ENCODE data around the gene DDB1.

DDB1 gene

GRCh38 chr11:61356706-61357105 lies 23.8 kb upstream of the DDB1 start:
- DNase-seq (ENCODE audit: low spot score), result no peak

DNA sequence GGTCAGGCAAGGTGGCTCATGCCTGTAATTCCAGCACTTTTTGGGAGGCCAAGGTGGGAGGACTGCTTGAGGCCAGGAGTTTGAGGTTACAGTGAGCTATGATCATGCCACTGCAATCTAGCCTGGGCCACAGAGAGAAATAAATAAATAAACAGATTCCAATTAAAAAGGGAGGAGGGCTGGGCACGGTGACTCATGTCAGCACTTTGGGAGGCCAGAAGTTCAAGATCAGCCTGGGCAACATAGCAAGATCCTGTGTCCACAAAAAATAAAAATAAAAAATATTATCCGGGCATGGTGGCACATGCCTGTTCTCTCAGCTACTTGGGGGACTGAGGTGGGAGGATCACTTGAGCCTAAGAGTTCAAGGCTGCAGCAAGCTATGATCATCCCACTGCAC lies 21.3 kb upstream of the DDB1 start:
- DNase-seq (ENCODE audit: low spot score), result no peak

DNA sequence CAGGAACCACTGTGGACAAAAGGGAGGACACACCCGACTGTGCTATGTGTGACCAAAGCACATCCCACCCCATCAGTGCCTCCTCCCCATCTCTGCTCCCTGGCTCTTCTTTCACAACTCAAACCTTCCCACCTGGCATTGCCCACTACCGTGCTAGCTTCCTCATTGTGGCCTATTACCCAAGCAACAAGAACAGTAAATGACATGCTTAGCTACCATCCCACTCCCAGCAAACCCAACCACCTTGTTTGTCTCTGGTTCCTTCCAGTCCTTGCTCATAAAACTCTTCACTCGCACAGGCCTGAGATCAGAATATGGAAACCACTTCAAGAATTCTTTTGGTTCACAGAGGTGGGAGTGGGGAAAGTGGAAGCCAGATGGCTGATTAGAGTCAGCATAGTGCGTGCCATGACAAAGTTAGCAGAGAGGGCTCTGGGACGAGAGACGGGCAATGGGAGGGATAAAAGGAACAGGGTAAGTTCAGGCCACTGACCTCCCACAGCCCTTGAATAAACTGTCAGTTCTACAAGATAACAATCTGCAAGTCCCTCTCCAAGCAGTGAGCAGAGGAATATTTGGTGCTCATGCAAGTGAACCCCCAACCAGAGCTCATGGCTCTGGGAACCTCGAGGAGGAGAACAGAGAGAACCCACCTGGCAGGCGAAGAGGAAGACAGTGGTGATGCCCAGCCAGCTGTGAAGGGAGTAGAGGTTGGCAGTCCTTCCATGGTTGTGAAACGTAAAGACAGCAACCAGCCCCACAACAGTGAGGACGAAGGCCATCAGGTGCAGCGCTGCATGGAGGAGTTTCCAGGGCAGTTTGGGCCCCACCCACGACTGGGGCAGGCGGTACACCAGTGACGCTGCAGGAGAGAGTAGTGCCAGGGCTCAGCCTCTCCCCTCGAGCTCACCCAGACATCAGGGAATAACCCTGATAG lies 20.5 kb upstream of the DDB1 start:
- DNase-seq (ENCODE audit: low spot score), result no peak

- no peak for DNase-seq (ENCODE audit: low spot score)
Measured at GRCh38 chr11:61352038-61352437, 19.1 kb upstream of the DDB1 start.

- DNase-seq (ENCODE audit: low spot score), result no peak
Measured at GRCh38 chr11:61350803-61351202, 17.9 kb upstream of the DDB1 start.

GRCh38 chr11:61350336-61350735 lies 17.4 kb upstream of the DDB1 start:
- no peak for DNase-seq (ENCODE audit: low spot score)

DNA sequence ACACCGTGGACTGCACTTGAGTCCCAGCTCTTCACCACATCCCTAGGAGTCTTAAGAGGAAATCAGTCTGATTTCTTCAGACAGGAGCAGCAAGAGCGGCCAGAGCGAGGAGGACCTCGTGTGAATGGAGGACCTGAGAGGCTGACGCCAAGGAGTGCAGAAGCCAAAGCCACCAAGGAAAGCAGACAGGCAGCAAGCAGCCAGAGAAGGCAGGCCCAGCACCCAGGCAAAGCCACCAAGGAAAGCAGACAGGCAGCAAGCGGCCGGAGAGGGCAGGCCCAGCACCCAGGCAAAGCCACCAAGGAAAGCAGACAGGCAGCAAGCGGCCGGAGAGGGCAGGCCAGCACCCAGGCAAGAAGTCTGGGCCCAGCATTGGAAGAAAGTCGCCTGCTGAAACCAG lies 17.0 kb upstream of the DDB1 start:
- DNase-seq (ENCODE audit: low spot score), result no peak

DNA sequence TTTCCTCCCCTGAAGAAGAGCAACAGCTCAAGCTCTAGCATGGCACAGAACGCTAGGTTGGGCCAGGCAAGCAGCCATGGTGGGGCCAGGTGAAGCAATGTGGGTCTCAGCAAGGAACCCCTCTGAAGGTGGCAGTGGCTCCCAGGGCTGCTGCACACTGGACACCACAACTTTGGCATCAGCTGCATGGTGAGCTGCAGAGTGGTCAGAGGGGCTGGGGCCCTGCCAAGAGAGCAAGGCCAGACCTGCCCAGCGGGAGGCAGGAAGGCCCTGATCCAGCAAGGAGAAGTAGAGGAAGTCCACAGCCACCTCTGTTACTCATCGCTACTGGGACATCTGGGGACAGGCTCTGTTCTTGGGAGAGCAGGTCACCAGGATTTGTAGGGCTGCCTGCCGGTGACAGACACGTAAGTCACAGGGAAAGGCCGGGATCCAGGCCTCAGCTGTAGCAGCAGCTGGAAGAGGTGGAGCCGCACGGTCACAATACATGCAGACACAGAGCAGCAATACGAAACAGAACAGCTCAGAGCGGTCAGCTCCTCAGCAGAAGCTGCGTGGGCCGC lies 16.4 kb upstream of the DDB1 start:
- DNase-seq (ENCODE audit: low spot score), result no peak

GRCh38 chr11:61347916-61348461 lies 15.1 kb upstream of the DDB1 start:
- no peak for DNase-seq (ENCODE audit: low spot score)

GRCh38 chr11:61345954-61346843 lies 13.3 kb upstream of the DDB1 start:
- no peak for DNase-seq (ENCODE audit: low spot score)

DNA sequence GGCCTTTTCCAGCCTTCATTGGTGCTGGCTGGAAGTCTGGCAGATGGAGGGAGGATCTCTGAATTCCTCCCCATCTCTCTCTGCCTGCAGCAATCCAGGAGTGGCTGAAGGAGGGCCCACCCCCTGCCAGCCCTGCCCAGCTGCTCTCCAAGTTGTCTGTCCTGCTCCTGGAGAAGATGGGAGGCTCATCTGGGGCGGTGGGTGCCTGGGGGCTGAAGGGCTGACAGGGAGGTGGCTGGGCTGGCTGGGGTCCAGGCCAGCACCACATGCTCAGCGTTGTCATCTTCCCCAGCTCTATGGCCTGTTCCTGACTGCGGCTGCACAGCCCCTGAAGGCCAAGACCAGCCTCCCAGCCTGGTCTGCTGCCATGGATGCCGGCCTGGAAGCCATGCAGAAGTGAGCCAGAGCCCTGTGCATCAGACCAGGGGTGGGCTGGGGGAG lies 12.3 kb upstream of the DDB1 start:
- DNase-seq (ENCODE audit: low spot score), result no peak

GRCh38 chr11:61343792-61344745 lies 11.2 kb upstream of the DDB1 start:
- DNase-seq (ENCODE audit: low spot score), result no peak

- DNase-seq (ENCODE audit: low spot score), result no peak
Measured at GRCh38 chr11:61342207-61342803, 9.4 kb upstream of the DDB1 start.

DNA sequence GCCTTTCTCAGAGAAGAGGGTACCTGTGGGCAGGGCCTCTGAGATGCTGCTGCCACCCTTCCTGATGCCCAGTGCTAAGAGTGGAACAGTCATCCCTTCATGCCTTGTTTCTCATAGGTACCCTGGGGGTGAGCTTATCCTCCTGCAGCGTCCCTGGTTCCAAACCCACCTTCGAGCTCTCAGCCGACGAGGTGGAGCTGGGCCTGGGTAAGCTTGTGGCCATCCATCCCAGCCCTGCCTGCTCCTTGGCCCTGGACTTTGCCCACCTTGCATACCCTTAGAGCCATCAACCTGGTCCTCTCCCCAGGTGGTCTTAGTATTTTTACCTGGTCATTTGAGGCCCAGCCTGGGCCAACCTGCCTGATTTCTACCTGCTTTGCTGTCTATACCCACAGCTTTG lies 8.8 kb upstream of the DDB1 start:
- no peak for DNase-seq (ENCODE audit: low spot score)

- no peak for DNase-seq (ENCODE audit: low spot score)
Measured at GRCh38 chr11:61340979-61341378, 8.1 kb upstream of the DDB1 start.

DNA sequence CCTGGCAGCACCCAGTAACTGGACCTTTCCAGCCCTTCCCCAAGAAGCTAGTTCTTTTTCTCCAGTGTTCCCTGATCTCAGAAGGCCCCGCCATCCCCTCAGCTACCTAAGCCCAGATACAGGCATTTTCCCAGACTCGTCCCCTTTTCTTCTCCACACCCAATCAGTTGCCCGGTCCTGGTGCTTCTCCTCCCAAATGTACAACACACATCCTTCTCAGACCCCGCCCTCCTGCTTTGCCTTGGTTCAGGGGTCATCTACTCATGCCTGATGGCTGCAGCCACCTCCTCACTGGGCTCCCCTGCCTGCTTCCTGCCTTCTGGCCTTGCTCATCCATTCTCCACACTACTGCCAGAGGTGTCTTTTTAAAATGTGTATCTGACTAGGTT lies 6.6 kb upstream of the DDB1 start:
- DNase-seq (ENCODE audit: low spot score), result no peak

GRCh38 chr11:61338783-61339489 lies 6.0 kb upstream of the DDB1 start:
- no peak for DNase-seq (ENCODE audit: low spot score)

DNA sequence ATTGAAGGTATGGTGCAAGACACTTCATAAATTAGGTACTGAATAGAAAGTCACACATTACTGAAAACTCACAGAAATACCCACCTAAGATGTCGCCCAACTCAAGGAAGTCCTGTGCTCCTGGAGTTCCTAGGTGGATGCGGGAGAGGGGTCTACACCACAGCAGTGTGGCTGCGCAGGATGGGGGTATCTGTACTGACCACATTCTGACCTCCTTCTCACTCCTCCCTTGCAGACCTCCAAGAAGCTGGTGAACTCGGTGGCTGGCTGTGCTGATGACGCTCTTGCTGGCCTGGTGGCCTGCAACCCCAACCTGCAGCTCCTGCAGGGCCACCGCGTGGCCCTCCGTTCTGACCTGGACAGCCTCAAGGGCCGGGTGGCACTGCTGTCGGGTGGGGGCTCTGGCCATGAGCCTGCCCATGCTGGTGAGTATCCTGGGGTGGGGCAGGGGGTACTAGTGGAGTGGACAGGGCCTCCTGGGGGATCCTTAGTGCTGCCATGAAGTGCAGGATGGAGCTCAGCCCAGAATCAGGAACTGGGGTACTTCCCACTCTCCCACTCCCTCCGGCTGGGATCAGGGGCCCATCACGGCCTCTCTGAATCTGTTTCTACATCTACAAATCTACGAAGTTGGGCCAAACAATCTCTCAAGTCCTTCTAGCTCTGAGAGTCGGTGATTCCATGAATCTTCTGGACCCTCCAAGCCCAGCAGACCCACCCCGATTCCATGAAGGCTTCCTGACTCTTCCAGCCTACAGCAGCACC lies 5.0 kb upstream of the DDB1 start:
- no peak for DNase-seq (ENCODE audit: low spot score)

Data from putamen (tissue), 1 donor.